Esophagus muscularis mucosa (tissue), 3 donors: ENCODE measurements around the gene TRPM3.

Source experiments
- CTCF ChIP-seq, 3 experiments: fragments of 200-600 bp in 2 of 3; fragments of 450-650 bp in 1 of 3; sonication (generic) in 2 of 3; IDR thresholded peaks; one replicate each; pipeline ENCODE4 v1.5.1; 2017 to 2019; ENCODE audit warnings: antibody characterized with exemption in 3 of 3, mild to moderate bottlenecking in 2 of 3, moderate library complexity in 1 of 3
- POLR2A ChIP-seq: fragments of 450-650 bp; IDR thresholded peaks from one replicate; pipeline ENCODE4 v1.6.1; 2017; ENCODE audit warnings: antibody characterized with exemption, moderate library complexity, mild to moderate bottlenecking, low read depth
- POLR2AphosphoS5 ChIP-seq, 2 donors: sonication (generic); formaldehyde crosslinking; IDR thresholded peaks; one replicate each; pipeline ENCODE4 v1.6.1; 2017; ENCODE audit warnings: antibody characterized with exemption in 2 of 2

- no peak for TF ChIP-seq CTCF (IDR thresholded peaks at IDR 0.05)
- TF ChIP-seq POLR2A, result no peak
- no peak for TF ChIP-seq POLR2AphosphoS5 (IDR thresholded peaks at IDR 0.05)
Measured at GRCh38 chr9:70823284-70823683, 298.1 kb downstream of the TRPM3 start.
